T-helper 22 cell (primary cell): ENCODE results near the gene MORN1.

ENCODE experiments used
- DNase-seq: peaks from one replicate; pipeline ENCODE4 v3.0.0-alpha.2; 2020; ENCODE audit warnings: low read depth

The MORN1 gene

DNA sequence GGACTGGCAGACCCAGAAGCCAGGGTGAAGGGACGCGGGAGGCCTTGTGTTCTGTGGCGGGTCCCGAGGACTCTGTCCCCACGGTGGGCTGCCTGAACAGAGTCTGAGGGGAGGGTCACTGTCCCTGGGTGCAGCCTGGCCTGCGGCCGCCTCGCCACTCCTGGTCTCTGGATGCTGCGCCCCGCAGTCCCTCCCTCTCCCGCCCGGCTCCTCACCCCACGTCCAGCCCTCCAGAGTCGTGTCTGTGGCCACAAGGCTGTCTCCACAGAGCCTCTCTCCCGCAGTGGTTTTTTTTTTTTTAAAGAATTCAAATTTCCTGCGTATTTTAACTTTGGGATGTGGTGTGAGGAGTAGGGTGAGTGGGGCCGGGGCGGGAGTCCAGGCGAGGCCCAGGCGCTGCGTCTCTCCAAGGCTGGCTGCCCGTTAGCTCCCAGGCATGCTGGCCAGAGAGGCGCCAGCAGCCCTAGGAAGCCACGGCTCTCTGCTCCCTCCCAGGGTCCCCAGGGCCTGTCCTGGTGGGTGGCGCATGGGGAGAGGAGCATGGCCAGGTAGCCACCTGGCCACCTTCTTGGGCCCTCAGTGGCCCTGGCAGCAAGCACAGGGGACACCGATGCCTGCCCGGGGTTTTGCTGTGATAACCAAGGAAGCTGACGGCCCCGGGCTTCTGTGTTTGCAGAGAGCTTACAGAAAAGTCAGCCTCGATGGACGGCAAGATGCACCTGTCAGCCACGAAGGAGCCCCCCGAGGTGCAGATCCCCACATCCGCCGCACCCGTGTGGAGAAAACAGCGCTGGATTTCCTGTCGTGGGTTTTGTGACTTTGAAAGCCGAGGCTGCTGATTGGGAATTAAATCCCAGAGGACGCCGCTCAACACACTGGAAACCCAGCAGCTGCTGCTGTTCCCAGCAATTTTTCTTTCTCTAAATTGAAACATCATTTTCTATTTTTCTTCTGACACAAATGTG, 72.8 kb downstream of the MORN1 start:
- DNase-seq, result no peak

DNA sequence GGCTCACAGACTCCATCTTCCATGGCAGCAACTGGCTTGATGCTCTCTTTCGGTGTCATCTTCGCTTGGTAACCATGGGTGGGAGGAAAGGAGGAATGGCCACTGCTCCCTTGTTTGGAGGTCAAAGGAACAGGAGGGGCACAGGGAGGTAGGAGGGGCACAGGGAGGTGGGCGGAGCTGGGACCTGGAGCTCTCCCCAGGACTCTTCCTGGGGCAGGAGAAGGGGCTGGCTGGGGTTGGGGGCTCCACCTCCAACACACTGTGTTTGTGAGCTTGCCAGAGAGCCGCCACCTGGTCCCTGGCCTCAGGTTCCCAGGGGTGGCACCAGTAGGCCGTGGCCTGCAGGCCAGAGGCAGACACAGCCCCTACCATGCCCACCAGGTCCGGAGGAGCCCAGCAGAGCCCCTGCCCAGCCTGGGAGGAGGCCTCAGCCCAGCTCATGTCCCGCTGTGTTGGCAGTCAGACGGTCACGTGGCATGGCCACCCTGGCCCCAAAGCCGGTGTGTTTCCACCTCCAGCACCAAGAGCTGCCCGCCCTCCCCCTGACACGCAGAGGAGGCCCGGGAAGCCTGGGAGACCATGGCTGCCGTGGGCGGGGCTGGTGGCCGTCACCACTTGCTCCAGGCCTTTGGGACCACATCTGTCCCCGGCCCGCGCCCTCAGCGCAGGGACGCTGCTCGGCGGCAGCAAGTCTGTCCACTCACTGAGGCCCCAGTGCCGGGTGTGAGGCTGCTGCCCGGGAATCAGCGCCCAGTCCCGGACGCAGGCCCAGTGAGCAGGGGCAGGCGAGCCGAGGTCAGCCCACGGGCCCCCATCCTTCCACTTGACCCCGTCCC, 73.9 kb downstream of the MORN1 start:
- no peak for DNase-seq

DNA sequence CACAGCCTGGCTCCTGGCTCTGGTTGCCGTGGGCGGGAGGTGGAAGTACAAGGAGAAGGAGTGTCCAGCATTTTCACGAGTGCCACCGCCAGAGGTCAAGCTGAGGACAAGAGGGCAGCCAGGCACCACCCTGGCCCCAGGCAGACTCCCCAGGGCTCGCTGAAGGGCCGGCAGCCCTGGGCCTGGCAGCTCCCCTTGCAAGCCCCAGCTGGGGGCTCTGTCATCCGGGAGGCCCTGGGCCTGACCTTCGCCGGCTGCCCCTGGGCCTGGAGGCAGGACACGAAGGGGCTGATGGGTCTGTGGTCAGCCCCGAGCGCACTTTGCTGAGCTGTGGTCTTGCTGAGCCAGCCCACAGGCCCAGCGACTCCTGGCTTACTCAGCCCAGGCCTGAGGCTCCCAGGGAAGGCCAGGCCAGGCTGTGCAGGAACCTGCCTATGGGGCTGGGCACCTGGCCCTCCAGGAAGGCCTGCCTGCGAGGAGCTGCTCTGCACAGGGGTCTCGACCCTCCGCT, 74.8 kb downstream of the MORN1 start:
- DNase-seq, result no peak

DNA sequence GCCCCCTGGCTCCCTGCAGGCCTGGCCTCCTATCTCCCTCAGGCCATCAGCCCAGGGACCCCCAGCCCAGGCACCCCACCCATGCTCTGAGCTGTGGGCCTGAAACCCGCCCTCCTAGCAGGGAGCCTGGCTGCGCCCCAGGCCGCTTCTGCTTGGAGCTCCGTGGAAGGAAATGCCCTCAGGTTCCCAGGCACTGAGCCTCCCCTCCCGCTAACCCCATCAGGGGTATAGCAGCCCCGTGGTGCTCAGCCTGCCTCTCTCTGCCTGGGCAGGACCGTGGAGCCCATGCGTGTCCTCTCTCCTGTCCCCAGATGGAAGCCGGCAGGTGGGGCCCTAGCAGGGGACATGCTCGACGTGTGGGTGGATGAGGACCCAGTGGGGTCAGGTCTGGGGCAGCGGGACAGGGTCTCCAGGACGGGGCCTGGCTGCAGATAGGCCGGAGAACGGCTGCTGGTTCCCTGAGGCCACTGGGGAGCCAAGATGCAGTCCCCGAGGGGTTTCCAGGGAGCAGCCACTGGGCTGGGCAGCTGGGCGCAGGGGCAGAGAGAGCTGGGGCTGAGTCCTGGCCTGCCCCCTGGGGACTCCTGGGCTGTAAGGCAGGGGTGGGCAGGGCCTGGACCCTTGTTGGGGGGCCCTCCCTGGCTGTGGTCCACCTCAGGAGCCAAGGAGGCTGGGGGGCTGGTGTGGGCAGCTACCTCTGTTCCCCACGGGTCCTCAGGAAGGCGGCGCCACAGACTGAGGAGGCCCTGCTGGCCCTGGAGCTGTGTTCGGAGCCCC, 75.5 kb downstream of the MORN1 start:
- DNase-seq, result no peak

DNA sequence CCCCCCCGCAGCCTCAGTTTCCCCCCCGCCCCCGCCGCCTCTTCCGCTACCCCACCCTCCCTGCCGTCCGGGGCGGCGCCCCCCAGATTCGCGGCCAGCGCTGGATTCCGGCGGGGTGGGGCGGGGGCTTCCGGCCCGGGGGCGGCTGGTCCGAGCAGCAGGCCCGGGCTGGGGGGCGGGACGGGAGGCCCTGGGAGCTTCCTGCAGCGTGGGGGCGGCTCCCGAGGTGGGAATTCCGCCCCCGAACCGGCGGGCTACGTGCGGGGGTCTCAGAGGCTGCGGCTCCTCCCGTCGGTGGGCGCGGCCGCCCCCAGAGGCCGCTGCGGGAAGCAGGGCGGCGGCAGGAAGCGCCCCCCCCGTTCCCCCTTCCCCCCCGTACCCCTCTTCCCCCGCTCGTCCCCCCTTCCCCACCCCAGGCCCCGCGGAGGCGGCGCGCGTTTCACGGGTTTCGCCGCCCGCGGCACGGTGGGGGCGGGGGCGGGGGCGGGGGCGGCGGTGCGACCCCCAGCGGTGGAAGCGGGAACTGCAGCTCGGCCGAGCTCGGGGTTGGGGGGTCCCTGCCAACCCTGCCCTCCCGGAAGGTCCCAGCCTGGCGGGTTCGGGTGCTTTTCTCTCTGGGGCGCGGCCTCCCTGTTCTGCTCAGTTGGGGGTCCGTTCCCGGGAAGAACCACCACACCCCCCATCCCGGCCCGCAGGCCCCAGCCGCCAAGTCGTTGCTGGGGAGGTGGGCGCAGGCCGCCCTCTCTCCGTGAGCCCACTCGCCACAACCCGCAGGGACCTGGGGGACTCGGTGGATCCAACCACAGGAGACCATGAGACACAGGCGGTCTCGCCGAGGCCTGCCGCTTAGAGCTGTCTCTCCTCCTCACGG, 76.3 kb downstream of the MORN1 start:
- DNase-seq, result peak; percentile 45

DNA sequence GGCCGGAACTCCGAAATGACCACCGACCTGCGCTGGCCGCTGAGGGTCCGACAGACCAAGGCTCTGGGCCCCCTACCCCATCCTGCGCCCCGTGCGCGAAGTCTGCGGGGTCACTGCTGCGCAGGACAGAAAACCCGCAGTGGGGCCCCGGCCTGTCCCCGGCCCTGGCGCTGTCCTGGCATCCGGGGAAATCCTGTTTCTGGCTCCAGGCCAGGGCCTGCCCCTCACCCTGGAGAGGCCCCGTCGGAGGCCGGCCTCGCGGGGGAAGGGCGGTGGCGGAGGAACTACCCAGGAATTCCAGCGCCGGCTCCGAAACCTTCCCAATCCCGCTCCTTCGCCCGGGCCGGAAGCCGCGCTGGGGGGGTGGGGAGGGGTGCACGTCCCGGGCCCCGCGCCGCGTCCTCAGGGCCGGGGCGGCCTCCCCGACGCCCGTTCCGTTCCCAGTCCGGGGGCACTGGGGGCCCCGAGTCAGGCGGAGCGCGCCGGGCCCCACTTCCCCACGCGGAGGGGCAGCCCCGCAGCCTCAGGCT, 77.0 kb downstream of the MORN1 start:
- no peak for DNase-seq

DNA sequence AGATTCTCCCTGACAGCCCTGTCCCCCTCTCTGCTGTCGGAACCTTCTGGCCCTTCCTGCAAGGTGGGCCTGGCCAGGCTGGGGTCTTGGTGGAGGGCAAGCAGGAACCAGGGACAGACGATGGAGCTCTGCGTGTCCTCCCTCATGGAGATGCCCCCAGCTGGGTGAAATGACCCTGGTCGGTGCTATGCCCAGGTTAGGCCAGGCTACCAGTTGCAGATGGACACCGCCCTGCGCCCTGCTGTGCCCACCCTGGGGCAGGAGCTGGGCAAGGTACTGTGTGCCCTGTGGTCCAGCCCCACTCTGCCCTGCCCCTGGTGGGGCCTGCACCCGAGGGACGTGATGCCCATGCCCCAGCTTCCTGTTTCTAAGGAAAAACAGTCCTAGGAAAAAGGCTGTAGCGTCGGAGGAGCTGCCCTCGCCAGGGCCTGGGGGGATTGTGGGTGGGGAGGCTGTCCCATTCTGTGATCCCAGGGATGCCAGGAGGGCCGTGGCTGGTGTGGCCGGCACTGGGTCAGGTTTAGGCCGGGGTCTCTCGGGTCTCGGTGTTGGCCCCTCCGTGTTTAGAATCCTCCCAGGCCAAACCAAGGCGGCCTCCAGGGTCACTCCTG, 77.6 kb downstream of the MORN1 start:
- no peak for DNase-seq

DNA sequence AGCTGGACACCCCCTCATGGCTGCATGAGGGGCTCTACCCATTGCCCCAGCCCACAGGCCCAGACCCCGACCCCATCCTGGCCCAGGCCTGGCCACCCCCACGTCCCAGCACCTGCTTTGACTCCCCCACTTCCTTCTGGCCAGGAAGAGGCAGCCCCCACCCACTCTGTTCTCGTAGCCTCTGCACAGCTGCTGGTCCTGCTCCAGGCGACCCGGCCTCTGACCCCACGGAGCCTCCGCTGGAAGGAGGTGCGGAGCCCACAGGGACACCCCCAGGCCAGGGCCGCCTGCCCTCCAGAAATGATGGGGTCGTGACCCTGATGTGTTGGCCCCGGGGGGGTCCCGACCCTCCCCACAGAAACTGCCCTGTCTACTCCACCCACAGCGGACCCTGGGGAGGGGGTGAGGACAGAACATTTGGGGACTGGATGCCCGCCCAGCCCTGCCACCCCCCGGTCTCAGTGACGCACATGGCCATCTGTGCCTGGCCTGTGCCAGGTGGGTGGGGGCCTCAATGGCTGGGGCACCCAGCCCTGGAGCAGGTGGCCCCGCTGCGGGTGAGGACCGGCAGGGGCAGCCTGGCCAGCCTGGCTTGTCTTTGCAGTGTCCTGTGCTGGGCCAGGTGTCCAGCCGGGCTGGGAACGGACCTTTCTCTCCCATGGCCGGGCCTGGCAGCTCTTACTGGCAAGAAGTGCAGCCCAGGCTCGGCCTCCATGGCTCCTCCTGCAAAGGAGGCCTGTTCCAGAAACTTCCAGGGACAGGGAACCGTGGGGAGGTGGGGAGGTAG, 78.6 kb downstream of the MORN1 start:
- DNase-seq, result no peak

DNA sequence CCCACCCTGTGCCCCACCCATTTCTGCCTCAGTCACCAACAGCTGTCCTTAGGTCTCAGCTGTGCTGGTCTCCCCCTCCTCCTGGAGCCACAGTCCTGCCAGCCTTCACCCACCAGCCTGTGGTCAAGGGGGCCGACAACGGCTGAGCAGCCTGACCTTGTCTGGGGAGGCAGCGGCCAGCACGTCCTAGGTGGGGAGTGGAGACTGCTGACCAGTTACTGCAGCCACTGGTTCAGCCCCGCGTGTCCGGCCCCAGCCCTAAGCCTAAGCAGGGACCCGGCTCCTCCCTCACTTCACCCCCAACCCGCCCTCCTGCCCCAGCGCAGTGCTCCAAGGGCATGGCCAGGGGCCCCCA, 79.2 kb downstream of the MORN1 start:
- no peak for DNase-seq

DNA sequence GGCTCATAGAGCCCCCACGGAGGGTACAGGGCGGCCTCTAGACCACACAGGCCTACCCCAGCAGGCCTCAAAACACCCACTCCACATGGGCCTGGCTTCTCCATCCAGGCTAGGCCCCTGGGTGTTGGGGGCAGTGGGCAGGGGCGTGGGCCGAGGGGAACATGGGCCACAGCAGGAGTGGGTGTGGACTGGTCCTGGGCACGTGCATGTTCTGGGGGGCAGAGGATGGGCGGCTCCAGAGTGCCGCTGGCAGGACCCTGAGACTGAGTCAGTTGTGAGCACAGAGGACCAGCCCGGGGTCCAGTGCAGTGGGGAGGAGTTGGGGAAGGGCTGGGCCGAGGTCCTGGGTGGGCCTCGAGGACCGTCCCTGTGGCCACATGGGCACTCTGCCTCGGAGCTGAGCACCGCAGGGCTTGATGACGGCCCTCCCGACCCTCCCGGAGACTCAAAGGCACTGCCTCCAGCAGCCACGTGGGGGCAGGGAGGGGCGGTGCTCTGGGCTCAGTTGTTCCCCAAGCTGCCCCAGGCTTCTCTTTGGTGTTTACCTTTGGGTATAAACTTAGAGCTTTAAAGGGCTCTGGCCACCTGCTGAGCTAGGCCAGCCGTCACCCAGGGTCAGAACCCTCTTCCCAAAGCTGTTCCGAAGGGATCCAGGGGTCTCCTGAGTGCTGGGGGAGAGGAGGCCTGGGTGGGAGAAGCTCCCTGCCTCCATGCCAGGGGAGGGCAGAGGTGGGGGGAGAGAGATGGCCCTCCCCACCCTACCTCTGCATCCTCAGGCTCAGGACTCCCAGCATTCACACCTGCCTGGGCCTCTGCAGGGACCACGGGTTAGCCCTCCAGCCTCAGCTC, 79.9 kb downstream of the MORN1 start:
- no peak for DNase-seq

DNA sequence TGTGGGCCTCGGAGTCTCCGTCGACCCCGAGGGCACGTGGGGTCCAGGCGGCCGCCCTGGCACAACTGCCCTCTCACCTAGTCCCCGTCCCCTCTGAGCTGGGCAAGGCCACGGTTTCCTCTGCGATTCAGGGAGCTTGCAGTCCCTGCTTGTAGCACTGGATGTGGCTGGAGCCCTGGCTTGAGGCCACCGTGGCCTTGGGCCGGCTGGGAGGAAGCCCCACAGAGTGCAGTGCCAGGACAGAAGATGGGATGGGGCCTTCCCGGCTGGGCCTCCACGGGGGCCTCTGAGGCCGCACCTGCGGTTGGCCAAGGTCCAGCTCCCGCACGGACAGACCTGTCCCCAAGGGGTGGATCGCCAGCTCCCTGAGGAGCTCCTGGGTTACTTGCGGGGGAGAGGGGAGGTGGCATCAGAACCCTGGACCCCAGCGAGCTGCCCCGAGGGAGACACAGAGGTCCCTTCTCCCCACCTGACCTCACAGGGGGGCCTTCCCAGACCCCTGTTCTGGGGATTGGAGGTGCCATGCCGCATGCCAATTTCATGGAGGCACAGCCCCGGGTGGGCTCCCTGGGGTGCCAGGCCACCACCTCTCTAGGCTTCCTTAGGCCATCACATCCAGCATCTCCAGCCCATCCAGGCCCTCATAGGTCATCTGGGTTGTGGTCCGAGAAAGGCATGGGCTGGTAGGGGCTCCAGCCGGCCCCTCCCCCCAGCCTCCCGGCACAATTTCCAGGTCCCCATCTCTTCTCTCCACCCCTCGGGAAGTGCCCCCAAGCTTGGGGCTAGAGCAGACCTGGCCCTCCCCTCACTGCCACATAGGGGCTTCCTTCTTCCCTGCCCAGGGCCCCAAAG, 80.8 kb downstream of the MORN1 start:
- no peak for DNase-seq

DNA sequence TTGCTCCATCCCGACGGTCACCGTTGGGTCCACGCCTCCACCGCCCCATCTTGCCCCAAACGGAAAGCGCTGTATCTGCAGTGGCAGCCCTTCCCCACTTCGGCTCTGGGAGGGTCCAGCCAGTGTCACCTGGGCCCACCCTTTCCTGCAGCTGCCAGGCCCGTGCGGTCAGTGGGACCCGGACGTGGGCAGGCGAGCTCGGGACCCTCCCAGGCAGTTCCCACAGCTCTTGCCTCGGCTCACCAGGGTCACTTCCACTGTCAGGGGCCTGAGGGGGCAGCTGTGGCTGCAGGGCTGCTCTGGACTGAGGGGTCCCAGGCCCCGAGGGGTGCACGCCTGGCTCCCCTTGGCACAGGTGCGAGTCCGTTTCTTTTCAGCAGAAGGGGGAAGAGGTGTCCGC, 82.5 kb downstream of the MORN1 start:
- no peak for DNase-seq

DNA sequence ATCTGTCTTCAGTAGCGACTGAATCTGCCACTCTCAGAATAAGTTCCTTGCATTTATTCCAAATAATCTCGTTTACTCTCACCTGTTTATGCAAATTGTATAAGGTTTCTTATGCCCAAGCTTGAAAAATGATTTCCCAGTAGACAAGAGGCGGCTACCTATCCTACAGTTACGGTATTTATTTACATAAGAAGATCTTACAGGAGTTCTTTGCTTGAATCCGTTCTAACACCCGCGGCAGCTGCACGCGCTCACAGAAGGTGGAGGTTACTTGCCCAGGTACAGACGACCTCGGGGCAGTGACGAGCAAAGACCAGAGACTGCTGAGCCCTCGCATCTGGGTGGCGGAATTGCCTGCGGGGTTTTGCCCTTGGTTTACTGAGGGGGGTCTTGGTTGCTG, 83.4 kb downstream of the MORN1 start:
- DNase-seq, result no peak

DNA sequence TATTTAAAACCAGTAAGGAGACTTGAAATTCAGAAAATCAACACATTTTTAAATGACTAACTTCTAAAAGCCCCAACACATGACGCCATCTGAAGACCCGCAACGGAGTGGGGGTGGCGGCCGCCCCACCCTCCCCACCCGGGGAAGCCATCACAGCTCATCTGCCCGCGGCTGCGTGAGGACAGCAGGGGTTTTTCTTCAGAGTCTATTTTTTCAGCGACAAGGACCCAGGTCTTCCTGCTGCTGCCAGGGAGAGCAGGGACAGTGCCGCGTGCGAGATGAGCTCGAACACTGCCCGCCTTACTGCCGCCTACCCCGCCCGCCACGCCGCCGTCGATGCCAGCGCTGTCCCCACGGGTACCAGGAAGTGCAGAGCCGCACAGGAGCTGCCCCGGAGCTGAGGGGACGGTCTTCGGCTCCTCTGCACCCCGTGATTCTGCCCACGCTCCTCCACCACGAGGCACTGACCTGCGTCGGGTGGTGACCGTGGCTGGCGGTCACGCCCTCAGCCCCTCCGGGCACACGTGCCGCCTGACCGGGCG, 84.2 kb downstream of the MORN1 start:
- no peak for DNase-seq

DNA sequence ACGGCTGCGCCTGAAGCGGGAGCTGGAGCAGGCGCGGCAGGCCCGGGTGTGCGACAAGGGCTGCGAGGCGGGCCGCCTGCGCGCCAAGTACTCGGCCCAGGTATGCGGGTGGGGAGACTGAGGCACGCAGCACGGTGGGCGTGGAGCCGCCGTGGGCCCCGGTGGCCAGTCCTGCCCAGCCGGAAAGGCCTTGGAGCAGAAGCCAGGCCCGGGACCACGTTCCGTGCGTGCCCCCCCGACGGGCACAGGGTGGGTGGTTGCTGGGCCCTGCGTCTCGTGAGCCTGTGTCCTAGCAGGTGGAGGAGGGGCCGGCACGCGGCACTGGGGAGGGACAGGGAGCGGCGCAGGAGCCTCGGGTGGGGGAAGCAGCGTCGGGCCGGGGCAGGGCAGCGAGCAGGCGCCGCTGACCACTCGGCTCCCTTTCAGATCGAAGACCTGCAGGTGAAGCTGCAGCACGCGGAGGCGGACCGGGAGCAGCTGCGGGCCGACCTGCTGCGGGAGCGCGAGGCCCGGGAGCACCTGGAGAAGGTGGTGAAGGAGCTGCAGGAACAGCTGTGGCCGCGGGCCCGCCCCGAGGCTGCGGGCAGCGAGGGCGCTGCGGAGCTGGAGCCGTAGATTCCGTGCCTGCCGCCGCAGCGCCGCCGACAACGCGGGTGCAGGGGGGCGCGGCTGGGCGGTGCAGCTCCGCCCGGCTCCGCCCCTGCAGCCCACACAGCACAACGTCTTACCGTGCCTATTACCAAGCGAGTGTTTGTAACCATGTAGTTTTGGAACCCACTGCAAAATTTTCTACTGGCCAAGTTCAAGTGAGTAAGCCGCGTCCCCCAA, 85.0 kb downstream of the MORN1 start:
- DNase-seq, result no peak

DNA sequence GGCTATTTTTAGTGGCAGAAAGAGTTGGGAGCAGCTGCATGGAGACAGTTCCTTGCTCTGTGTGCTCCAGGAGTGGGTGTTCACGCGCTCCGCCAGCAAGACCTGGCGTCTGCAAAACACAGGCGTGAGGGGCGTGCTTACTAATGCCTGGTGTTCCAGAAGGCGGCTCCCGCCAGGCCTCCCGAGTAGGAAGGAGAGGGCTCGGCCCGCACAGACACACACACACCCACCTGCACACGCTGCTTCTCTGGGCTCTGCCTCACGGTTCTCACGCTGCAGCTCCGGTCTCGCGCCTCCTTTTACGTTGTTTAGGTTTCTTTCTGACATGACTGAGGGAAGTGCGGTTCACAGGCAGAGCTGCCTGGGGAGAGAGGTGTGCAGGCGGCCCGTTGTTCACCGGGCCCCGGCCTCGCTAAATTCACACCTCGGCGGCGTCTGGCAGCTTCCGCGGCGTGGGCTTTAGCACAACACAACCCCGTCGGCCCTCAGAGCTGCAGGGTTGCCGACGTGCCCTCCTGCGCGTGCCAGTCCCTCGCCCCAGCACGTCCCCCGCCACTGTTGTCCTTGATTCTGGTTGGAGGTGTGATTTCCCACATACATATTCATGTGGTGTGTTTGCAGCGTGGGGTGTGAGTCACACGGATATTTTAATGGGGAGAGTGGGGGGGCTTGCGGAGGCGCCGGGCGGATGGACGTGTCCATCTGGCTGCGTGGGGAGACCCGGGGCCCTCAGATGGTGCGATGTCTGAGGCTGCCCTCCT, 86.3 kb downstream of the MORN1 start:
- no peak for DNase-seq
